PC-3 (cell line): ENCODE measurements around the gene SCN4B. TPM values are rescaled to one million over a fixed set of nuclear protein-coding genes. Genes with fewer than 3 reads are reported as not detected.

ENCODE experiments used
- ATAC-seq: fragments of 200-7000 bp; cut with Tn5 transposase; 2 replicates; pipeline ENCODE4 v1.9.1; 2020; ENCODE audit warnings: mild to moderate bottlenecking, moderate library complexity
- BruUV-seq: library from RNA; stranded (reverse); fragments of 400-500 nt; replicated peaks from 2 replicates; lab custom pipeline; 2021; lab: Mats Ljungman, UMichigan
- CTCF ChIA-PET: fragments of 300-600 bp; sonication (Branson Sonifier 250); formaldehyde crosslinking; loops from one replicate; lab custom pipeline; 2022; ENCODE audit warnings: antibody characterized with exemption; lab: Charles Lee
- POLR2A ChIA-PET: fragments of 300-600 bp; sonication (Branson Sonifier 250); formaldehyde crosslinking; loops from one replicate; lab custom pipeline; 2022; ENCODE audit warnings: antibody characterized with exemption; ENCODE audit not compliant: unreplicated experiment; lab: Charles Lee
- DNase-seq: peaks from one replicate; pipeline ENCODE4 v3.0.0-alpha.2; 2015
- H2AFZ ChIP-seq: fragments of 300-600 bp; sonication (generic); 2 replicates; pipeline ENCODE4 v1.6.0; 2016; ENCODE audit warnings: antibody characterized with exemption, low read length
- H3F3A ChIP-seq: fragments of 300-600 bp; sonication (generic); one replicate; pipeline ENCODE4 v1.6.0; 2017; ENCODE audit warnings: antibody characterized with exemption, low read length, control low read depth, mild to moderate bottlenecking; ENCODE audit not compliant: unreplicated experiment
- H3K27ac ChIP-seq: fragments of 300-600 bp; sonication (generic); 2 replicates; pipeline ENCODE4 v1.5.1; 2016; ENCODE audit warnings: mild to moderate bottlenecking, low read length
- H3K27me3 ChIP-seq: fragments of 300-600 bp; sonication (generic); 2 replicates; pipeline ENCODE4 v1.6.1; 2016; ENCODE audit warnings: low read length, mixed read lengths
- H3K36me3 ChIP-seq: fragments of 300-600 bp; sonication (generic); 2 replicates; pipeline ENCODE4 v1.6.1; 2016; ENCODE audit warnings: low read depth, mixed run types, low read length, mixed read lengths
- H3K4me1 ChIP-seq: fragments of 300-600 bp; sonication (generic); 2 replicates; pipeline ENCODE4 v1.5.1; 2016; ENCODE audit warnings: low read length; ENCODE audit not compliant: insufficient read depth
- H3K4me2 ChIP-seq: fragments of 300-600 bp; sonication (generic); 2 replicates; pipeline ENCODE4 v1.6.0; 2016; ENCODE audit warnings: low read length
- H3K4me3 ChIP-seq: fragments of 300-600 bp; sonication (generic); 2 replicates; pipeline ENCODE4 v1.5.1; 2016; ENCODE audit warnings: mild to moderate bottlenecking, low read length, mixed read lengths
- H3K79me2 ChIP-seq: fragments of 300-600 bp; sonication (generic); 2 replicates; pipeline ENCODE4 v1.6.1; 2017; ENCODE audit warnings: low read length, mixed read lengths
- H3K9ac ChIP-seq: fragments of 300-600 bp; sonication (generic); 2 replicates; pipeline ENCODE4 v1.6.0; 2016; ENCODE audit warnings: mild to moderate bottlenecking, low read length
- H3K9me2 ChIP-seq: fragments of 300-600 bp; sonication (generic); replicated peaks from 2 replicates; pipeline ENCODE4 v1.6.1; 2016; ENCODE audit warnings: mixed run types, low read length, mixed read lengths
- H3K9me3 ChIP-seq: fragments of 300-600 bp; sonication (generic); 2 replicates; pipeline ENCODE4 v1.6.1; 2016; ENCODE audit warnings: low read length, mixed read lengths
- H4K20me1 ChIP-seq: fragments of 300-600 bp; sonication (generic); 2 replicates; pipeline ENCODE4 v1.6.1; 2016; ENCODE audit warnings: low read length, mixed read lengths
- EZH2 ChIP-seq: fragments of 300-600 bp; sonication (generic); IDR thresholded peaks from one replicate; pipeline ENCODE4 v1.6.1; 2017; ENCODE audit warnings: antibody characterized with exemption, mild to moderate bottlenecking, low read length; ENCODE audit not compliant: unreplicated experiment
- EZH2phosphoT487 ChIP-seq: fragments of 300-600 bp; sonication (generic); IDR thresholded peaks from 2 replicates; pipeline ENCODE4 v1.6.1; 2018; ENCODE audit warnings: mild to moderate bottlenecking, antibody characterized with exemption, low read length, borderline replicate concordance
- intact Hi-C: fragments of 100-400 bp; cut with micrococcal nuclease; formaldehyde crosslinking; loops from 2 replicates; pipeline ENCODE4 v1.9.0; 2023
- total RNA-seq: library from RNA; depleted of rRNA; stranded (reverse); fragments of >200 nt; gene quantifications from 2 replicates; pipeline ENCODE4 v1.2.3, GENCODE V29; 2014
- TF ChIP-seq, protein P1 (sequence below): fragments of 300-600 bp; sonication (generic); conservative IDR thresholded peaks from 2 replicates; pipeline ENCODE4 v1.5.1; 2017; ENCODE audit warnings: antibody characterized with exemption, low read depth, mild to moderate bottlenecking, low read length

Gene SCN4B
- total RNA-seq, 1 experiment from 2014 or later, result not detected

DNA sequence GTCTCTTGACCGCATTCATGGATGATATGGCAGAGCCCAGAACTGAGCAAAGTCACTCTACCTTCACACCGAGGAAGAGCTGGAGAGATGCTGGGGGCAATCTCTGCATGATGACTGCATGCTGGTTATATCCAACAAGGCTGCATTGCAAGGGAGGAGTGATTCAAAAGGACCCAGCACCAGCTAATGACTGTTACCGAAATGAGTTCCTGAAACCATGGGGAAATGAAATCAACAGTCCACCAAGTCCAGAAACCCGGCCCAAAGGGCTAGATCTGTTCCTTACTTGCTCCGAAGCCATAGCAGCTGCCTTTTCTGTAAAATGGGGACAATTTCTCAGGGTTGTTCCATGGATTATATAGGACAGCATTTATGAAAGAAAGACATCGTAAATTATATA lies 64.7 kb downstream of the SCN4B start:
- intact Hi-C loops, result no loop called here
- no TSS peak for BruUV-seq
- H2AFZ ChIP-seq, result no peak overlapping the region
- no peak overlapping the region for H3K4me3 ChIP-seq
- H3F3A ChIP-seq, result no peaks in the 10 kb centered on the region
- no peak overlapping the region for H3K9ac ChIP-seq
- no peak for DNase-seq
- TF ChIP-seq EZH2phosphoT487, result no peak
- TF ChIP-seq, protein P1, sequence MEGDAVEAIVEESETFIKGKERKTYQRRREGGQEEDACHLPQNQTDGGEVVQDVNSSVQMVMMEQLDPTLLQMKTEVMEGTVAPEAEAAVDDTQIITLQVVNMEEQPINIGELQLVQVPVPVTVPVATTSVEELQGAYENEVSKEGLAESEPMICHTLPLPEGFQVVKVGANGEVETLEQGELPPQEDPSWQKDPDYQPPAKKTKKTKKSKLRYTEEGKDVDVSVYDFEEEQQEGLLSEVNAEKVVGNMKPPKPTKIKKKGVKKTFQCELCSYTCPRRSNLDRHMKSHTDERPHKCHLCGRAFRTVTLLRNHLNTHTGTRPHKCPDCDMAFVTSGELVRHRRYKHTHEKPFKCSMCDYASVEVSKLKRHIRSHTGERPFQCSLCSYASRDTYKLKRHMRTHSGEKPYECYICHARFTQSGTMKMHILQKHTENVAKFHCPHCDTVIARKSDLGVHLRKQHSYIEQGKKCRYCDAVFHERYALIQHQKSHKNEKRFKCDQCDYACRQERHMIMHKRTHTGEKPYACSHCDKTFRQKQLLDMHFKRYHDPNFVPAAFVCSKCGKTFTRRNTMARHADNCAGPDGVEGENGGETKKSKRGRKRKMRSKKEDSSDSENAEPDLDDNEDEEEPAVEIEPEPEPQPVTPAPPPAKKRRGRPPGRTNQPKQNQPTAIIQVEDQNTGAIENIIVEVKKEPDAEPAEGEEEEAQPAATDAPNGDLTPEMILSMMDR, result no peak
- no peak for TF ChIP-seq EZH2
- no peak for ATAC-seq
- CTCF ChIA-PET, result no interaction called here
- H3K9me3 ChIP-seq, result no peaks in the 10 kb centered on the region
- H3K36me3 ChIP-seq, result no peaks in the 10 kb centered on the region
- H3K4me1 ChIP-seq, result no peaks in the 10 kb centered on the region
- H3K27me3 ChIP-seq, result peaks cover 31% of the 10 kb centered on the region
- H3K9me2 ChIP-seq, result no peaks in the 10 kb centered on the region
- no peak overlapping the region for H3K4me2 ChIP-seq
- no peak overlapping the region for H3K27ac ChIP-seq
- POLR2A ChIA-PET, result no interaction called here
- H4K20me1 ChIP-seq, result no peaks in the 10 kb centered on the region
- H3K79me2 ChIP-seq, result no peaks in the 10 kb centered on the region

- ChIA-PET CTCF (no interaction called here), POLR2A (no interaction called here)
- TF ChIP-seq EZH2phosphoT487 (no peak), EZH2 (no peak)
- TF ChIP-seq, protein P1, result no peak
- no TSS peak for BruUV-seq
- ATAC-seq (no peak), DNase-seq (no peak)
- H3K27me3 ChIP-seq, result peaks cover 34% of the 10 kb centered on the region
- H3K4me2 ChIP-seq, result no peak within 1 kb of the TSS
- H3F3A ChIP-seq, result no peaks in the 10 kb centered on the region
- no peak within 1 kb of the TSS for H3K9ac ChIP-seq
- H4K20me1 ChIP-seq, result no peaks in the 10 kb centered on the region
- no peak within 1 kb of the TSS for H2AFZ ChIP-seq
- intact Hi-C loops, result no loop called here
- no peaks in the 10 kb centered on the region for H3K9me3 ChIP-seq
- no peaks in the 10 kb centered on the region for H3K79me2 ChIP-seq
- H3K4me1 ChIP-seq, result no peaks in the 10 kb centered on the region
- H3K27ac ChIP-seq, result no peak within 1 kb of the TSS
- H3K4me3 ChIP-seq, result no peak within 1 kb of the TSS
- H3K9me2 ChIP-seq, result no peaks in the 10 kb centered on the region
- H3K36me3 ChIP-seq, result no peaks in the 10 kb centered on the region
These were observed 65.5 kb downstream of the SCN4B start, which contains the start of gene SMIM35 for GRCh38 chr11:118086913-118087768. Gene SMIM35 (minus strand): TSS chr11:118086963. CDS start chr11:118086757, 206 bp downstream.

- Histone ChIP-seq H3K27ac (no peak overlapping the region), H3K4me1 (no peaks in the 10 kb centered on the region), H4K20me1 (no peaks in the 10 kb centered on the region), H3K4me2 (no peak overlapping the region), H3K9me3 (no peaks in the 10 kb centered on the region), H3K36me3 (no peaks in the 10 kb centered on the region), H3K4me3 (no peak overlapping the region), H3F3A (no peaks in the 10 kb centered on the region), H3K9me2 (no peaks in the 10 kb centered on the region), H2AFZ (no peak overlapping the region), H3K9ac (no peak overlapping the region), H3K27me3 (peaks cover 43% of the 10 kb centered on the region), H3K79me2 (no peaks in the 10 kb centered on the region)
- no TSS peak for BruUV-seq
- ATAC-seq (no peak), DNase-seq (no peak)
- intact Hi-C loops, result no loop called here
- ChIA-PET CTCF (no interaction called here), POLR2A (no interaction called here)
- TF ChIP-seq EZH2 (no peak), EZH2phosphoT487 (no peak)
- TF ChIP-seq, protein P1, result no peak
These were observed 68.0 kb downstream of the SCN4B start for GRCh38 chr11:118084656-118085055.
